GM18511 (cell line): ENCODE data around the gene PITPNM3.
"Not testable (repeated sequence)": the region's sequence is repeated elsewhere in the genome, so short reads cannot be mapped to it uniquely, and the experiment has no call there.

ENCODE experiments used
- ATAC-seq: cut with Tn5 transposase; IDR thresholded peaks from one replicate; pipeline ENCODE4 v1.9.1; 2021; ENCODE audit warnings: mild to moderate bottlenecking, moderate library complexity; ENCODE audit not compliant: unreplicated experiment

The PITPNM3 gene

DNA sequence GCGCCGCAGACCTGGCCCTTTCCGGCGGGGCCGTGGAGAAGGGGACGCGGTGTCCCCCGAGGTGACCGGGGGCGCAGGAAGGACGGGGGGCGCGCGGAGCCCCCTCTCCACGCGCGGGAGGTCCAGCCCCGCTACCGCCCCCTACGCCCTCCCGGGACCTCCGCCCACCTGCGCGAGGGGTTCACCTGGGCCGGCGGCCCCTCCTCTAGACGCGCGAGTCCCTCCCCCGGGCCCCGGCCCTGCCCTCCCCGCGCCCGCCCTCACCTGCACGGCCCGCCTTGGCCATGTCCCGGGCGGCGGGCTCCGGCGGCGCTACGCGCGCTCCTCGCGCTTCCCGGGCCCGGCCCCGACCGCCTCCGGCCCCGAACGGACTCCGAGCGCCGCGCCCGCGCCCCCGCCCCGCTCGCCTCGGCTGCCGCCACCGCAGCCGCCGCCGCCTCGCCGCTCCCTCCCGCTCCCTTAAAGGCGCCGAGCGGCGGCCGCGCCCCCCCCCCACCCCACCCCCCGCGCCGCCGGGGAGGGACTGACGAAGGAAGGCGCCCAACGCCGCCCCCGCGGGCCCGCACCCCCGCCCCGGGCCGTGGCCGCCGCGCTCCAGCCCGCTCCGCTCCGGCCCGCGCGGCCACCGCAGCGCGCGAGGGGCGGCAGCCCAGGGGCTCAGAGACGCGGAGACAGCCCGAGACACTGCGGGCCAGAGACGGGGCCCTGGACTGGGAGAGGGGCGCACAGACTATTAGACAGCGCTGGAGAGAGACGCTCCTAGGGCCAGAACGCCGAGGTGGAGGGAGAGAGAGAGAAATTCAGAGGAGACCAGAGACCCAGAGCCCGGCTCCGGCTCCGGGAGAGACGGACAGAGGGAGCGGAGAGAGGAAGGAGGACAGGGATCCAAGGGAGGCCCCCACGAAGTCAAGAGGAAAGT lies at the start of gene PITPNM3:
Gene PITPNM3 (minus strand): TSS at position 435 of the 919 bp plus-strand sequence. CDS start 149 bp downstream, at position 286.
- ATAC-seq: no peak

DNA sequence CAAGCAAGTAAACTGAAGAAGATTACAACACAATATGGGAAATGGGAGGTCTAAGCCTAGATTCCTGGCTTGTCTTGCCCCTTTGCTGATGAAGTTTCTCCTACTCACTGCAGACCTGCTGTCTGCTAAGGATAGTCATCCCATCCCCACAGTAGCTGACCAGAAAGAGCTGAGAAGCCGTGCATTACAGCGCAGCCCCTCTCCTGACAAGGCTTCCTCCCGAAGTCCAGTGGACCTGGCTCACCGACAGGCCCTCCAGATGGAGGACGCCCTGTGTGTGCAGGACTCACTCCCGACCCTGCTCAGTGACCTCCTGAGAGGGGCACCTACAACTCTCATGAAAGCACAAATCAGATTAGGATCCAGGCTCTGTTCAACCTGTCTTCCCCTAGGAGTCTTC lies 48.8 kb upstream of the PITPNM3 start:
- ATAC-seq: no peak

DNA sequence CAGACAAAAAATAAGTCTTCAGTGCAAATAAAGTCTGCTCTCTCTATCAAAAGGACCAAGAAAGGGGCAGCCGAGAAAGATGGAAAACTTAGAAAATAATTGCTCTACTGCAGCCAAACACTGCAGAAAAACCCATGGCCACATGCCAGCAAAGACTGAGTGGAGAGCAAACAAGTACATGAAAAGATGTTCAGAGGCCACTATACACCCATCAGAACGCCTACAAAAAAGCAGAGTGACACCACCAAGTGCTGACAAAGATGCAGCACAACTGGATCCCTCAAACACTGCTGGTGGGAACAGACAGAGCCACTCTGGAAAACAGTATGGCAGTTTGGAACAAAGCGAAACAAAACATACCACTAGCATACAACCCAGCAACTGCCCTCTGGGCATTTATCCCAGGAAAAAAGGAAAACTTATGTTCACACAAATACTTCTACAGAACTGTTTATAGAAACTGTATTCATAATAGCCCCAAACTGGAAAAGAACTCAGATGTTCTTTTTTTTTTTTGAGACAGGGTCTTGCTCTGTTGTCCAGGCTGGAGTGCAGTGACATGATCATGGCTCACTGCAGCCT lies 47.5 kb upstream of the PITPNM3 start:
- ATAC-seq: no peak

DNA sequence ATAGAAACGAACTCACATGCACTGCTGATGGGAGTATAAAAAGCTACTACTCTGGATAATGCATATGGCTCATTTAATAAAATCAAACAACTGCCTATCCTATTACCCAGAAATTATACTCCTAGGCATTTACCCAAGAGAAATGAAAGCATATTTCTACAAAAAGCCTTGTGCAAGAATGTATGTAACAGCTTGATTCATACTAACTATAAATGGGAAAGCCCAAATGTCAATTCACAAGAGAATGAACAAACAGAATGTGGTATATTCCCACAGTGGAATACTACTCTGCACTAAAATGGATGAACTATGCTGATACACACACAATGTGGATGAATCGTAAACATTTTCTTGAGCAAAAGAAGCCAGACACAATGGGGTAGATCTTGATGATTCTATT lies 45.8 kb upstream of the PITPNM3 start:
- ATAC-seq: no peak

DNA sequence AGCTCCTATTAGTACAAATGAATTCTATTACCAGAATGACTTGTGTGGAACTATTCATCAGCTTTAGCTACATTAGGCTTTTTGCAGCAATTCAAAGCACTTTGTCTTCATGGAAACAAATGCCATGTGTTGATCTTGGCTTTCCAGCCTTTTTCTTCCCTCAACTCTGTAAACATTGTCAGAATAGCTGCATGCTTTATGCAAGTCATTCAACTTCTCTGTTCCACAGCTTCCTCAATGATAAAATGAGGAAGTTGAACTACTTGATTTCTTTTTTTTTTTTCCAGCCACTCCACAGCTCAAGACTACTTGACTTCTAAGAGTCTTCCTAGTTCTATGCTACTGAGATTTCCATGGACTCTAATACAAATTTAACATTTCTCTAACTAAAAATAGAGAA lies 43.0 kb upstream of the PITPNM3 start:
- ATAC-seq: no peak

DNA sequence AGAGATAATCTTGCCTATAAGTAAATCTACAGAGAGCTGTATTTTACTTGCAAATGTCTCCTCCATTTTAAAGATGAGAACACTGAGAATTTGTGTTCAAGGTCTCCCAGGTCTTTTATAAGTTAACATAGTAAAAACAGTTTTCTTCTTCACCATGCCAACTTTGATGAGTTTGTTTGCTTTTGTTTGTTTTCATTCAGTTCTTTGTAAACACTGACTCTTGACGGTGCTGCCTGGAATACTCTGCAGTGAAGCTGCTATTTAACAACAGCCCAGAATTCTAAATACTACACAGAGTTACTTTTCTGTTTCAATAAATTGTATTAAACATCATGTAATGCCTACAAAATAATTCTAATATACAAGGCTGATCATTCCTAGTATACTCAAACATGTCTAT lies 41.4 kb upstream of the PITPNM3 start:
- no peak for ATAC-seq

DNA sequence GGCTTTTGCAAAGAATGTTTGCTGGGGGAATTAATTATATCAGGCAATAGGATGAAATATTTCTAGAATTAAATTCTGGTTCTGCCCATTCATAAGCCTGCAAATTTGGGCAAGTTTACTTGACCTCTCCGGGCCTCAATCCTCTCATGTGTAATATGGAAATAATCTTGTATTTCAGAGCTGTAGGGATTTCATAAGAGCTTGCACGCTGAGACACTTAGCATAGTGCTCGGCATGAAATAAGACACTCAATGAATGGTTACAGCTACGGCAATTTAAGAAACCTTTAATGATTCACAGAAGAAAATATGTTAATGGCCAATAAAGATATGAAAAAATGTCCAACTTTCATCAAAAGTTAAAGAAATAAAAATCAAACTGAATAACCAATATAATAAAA lies 40.6 kb upstream of the PITPNM3 start:
- ATAC-seq: no peak

DNA sequence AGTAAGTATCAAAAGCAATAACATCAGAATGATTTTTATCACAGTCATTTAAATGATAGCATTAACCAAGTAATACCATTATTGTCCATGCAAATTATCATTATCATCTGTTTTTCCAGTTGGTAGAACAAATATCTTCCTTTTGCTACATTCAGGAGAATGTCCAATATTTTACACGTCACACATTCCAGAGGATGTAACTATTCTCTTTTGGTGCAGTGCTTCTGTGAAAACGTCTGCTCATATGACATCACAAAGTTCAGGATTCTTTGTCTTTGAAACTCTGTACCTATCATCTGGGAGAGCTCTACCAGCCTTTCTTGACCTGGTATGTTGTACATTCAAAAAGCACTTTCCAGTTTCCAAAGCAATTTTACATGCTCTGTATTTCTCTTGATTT lies 40.2 kb upstream of the PITPNM3 start:
- no peak for ATAC-seq

DNA sequence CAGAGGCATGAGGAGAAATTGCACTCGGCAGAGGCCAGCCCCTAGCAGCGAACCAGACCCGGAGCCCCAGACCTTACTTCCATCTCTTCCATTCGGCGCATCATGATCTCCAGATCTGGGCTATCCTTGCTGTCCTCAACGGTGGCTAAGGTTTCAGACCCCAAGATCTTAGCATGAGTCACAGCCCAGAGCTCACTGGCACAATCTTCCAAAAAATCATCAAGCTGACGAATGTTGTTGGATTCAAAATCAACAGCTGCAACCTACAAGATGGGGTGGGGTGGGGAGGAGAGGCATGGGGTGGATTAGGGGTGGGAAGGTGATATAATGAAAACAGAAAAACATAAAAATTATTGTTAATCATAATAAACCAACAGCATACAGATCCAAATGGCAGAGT lies 39.7 kb upstream of the PITPNM3 start:
- ATAC-seq: no peak

DNA sequence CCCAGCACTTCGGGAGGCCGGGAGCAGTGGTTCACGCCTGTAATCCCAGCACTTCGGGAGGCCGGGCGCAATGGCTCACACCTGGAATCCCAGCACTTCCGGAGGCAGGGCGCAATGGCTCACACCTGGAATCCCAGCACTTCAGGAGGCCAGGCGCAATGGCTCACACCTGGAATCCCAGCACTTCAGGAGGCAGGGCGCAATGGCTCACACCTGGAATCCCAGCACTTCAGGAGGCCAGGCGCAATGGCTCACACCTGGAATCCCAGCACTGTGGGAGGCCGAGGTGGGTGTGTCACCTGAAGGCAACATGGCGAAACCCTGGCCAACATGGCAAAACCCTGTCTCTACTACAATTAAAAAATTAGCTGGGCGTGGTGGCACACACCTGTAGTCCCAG lies 37.0 kb upstream of the PITPNM3 start:
- not testable (repeated sequence) for ATAC-seq

DNA sequence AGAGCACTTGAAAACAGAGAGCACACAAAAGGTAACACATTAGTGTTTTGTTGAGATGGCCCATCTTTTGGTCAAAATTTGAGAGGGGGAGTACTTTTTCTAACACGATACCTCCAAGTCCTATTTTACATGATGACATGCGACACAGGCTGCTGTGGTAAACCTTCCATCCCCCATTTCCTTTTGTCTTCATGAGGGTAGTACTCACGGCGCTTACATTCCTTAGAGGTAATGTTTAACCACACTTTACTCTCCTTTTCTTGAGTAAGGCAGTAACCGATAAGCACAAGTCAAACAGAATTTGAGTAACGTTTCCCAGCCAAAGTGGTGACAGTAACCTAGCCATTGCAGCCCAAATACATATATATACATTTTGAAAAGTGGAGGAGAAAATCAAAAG lies 35.8 kb upstream of the PITPNM3 start:
- ATAC-seq: no peak

DNA sequence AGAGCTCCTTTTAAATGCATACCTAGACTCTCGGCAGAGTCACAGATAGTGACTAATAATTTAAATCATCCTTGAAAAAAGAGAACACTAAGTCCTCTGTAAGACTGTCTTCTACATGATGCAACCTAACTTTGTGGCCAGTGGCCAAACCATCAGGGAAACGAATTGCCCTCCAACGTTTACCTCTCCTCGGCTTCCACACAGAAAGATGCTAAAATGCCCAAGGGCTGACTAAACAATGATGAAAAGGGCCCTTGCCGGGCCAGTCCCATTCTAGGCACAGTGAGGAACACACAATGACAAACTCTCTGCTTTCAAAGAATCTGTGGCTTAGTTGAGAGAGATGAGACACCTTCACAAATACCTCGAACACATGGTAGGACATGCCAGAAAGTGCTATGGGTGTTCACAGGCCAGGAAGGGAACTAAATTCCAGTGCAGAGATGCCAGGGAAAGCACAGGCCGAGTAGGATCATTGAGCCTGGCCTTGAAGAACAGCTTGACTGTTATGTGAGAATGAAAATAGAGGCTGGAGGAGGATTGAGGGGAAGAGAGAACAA lies 35.3 kb upstream of the PITPNM3 start:
- ATAC-seq: no peak

DNA sequence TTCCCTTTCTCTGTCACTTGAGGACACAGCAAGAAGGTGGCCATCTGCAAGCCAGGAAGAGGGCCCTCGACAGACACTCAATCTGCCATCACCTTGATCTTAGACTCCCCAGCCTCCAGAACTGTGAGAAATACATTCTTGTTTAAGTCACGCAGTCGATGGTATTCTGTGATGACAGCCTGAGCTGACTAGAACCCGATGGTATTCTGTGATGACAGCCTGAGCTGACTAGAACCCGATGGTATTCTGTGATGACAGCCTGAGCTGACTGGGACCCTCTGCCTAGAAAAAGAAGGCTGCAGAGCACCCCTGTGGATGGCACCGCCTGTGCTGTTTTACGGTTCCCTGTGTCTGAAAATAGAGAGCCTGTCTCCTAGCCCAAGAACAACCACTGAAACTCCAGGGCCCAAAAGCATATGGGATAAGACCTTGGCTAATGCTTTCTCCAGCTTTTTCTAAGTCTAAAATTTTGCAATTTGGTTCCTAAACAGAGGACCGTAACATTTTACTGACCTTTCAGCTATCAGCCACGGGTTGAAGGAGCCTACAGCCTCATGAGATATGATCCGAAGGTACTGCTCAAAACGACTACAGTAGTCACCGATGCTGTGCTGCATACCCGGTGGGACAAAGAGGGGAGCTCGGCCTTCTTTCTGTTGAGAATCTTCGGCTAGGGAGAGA lies 33.1 kb upstream of the PITPNM3 start:
- ATAC-seq: no peak

DNA sequence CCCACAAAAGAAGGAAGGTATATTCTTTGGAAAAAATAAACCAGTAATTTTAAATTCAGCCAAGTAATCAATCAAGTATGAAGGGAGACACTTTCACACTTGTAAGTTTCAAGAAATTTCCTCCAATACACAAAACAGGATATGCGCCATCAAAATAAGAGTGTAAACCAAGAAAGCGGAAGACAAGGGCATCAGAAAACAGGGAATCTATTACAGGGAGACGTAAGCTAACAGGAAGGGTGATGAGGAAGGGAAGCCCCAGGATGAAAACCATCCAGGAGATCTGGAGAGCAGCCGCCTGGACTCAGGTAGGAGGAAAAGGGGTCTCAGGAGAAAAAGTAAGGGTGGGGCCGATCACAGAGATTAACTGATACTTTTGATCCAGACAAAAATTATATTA lies 31.8 kb upstream of the PITPNM3 start:
- ATAC-seq: no peak

DNA sequence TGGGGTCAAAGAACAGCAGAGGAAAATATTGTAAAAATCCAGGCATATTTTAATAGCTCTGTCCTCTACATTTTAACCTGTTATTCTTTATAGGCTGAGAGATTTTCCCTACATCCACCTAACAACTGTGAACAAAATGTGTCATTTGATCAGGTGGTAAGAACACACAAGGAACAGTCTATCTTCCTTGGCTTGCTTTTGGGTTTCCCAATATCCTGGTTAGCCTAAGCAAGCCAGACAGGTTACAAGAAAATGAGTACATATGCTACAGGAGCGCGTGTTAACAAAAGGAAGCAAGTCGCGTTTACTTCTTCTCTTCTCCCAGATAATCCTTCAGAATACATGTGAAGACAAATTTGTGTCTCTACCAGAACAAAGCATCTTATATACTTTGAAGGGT lies 31.0 kb upstream of the PITPNM3 start:
- ATAC-seq: no peak

DNA sequence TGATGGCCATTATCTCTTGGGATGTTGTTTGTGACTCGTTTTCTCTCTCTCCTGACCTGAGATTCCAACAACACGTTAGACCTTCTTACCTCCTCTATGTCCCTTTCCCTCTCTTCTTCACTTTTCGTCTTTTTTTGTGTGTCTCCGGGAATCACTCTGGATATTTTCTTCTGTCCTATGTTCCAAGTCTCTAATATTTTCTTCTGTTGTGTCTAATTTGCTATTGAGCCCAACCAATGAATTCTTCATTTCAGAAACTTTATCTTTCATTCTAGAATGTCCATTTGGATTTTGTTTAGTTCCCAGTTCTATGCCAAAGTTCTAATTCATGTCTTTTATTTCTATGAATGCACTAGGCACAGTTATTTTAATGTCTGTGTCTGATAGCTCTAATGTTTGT lies 27.1 kb upstream of the PITPNM3 start:
- no peak for ATAC-seq

DNA sequence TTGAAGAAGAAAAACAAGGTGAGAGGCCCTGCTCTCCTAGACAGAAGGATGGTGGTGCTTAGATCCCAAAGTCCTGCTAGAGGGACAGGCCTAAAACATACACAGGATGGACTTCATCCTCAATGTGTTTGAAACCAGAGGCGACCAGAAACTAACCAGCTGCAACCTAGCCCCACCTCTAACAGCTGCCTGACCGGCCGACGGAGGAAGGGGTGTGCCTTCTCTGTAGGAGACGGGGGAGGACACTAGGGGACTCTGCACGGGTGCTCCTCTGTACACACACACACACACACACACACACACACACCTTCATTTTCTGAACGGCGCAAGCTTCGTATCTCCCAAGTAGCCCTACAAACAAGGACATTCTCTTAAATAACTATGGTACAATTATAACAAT lies 24.3 kb upstream of the PITPNM3 start:
- no peak for ATAC-seq

DNA sequence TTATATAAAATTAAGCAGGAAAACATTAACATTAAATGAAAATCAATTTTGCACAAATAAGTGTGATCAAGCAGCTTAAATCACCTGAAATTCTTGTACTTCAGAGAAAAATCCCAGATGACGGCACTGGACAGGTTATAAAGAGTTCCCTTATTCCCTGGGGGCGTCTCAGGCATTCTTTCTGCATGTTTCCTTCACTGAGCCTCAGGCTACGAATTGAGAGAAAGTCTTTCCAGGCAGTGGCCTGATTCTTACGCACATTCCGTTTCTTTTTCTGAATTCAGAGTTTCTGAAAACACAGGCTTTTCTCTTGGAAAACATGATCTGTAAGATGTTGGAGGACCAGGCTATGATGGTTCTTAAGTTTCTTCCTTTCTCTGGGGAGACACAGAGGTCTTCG lies 22.1 kb upstream of the PITPNM3 start:
- no peak for ATAC-seq

DNA sequence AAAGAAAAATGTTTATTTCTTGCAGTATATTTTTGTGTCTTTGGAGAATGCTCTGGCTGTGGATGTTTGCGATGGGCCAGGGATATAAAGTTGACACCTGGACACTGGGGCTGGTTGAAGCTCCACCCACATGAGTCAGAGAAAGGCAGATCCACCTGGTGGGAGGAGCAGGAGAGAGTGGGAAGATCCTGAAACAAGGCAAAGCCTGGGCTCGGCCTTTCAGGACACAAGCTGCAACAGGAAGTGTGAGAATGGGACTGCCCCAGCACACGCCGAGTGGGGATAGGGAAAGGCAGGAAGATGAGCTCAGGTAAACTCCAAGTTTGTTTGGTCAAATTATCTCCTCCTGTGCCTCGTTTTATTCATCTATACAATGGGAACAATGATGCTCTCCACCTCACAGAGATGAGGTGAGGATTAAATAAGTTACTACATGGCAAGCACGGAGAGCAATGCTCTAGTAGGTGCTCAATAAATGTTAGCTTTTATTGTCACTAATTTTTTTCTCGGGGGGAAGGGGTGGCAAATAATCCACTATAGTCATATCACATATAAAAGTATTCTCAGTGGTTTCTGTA lies 21.4 kb upstream of the PITPNM3 start:
- no peak for ATAC-seq

DNA sequence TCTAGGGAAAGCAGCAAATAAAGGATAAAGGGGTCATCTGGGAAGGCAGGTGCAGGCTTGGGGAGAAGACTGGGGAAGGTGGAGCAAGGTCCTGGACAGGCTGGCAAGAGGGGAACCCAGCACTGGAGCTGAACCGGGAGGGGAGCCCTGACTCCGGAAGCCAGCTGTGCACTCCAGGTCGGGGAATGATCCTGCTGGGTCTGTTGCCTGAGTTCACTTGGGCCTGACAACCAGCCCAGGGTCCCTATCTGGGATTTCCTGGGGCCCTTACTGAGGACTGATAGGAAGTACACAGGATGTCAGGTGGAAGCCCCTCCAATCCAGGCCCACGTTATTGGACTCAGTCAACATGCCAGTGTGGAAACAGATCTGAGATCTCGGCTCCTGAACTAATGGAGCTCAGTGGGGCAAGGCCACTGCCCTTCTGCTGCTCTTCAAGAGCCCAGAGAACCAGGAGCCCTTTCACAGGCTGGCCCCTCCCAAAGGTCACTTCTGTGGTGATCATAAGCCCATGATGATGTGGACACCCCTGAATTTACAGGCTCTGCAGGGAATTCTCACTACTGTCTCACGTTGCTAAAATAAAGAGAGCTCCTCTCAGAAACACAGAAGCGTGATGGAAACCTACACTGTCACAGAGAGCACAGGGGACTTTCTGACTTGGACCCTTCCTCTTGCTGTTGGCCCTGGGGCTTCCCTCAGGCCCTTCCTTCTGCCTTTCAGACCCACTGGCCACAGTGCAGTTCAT lies 19.9 kb upstream of the PITPNM3 start:
- ATAC-seq: no peak

DNA sequence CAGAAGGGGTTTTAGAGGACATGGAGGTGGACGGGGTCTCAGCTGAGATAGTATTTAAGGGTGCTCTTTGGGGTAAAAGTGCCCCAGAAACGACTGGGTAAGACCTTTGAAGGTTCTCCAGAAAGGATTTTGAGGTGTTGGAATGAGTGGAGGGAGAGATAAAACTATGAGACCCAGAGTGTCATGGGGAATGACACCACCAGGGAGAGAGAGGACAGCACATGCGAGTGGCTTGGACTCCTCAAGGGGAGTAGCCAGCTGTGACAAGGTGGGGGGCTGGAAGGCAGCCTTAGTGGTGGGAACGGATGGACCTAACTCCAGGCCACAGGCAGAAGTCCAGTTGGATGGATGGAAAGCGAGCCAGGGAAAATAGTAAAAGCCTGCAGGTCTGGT lies 19.2 kb upstream of the PITPNM3 start:
- ATAC-seq: no peak
